ENCODE results near the gene PWWP2B.
"Not testable (repeated sequence)": the region's sequence is repeated elsewhere in the genome, so short reads cannot be mapped to it uniquely, and the experiment has no call there.

Gene PWWP2B

GRCh38 chr10:132374612-132375011 is 22.4 kb upstream of the PWWP2B start:
- H3K27me3 ChIP-seq (ENCODE audit: control insufficient read depth in 1 of 2, insufficient read depth in 2 of 2, low read length in 2 of 2): no peaks in the 10 kb centered on the region
- H3K36me3 ChIP-seq (ENCODE audit: insufficient read depth, low read length): no peaks in the 10 kb centered on the region
- H3K27ac ChIP-seq (ENCODE audit: low read depth, low read length): no peak overlapping the region
- H3K9ac ChIP-seq (ENCODE audit: low read length): no peak overlapping the region
- no peaks in the 10 kb centered on the region for H3K9me3 ChIP-seq (ENCODE audit: low read length)
- H3K4me1 ChIP-seq (ENCODE audit: insufficient read depth, low read length): no peaks in the 10 kb centered on the region
- no peak overlapping the region for H3K4me3 ChIP-seq (ENCODE audit: low read depth in 1 of 2, low read length in 2 of 2)

GRCh38 chr10:132375116-132375794 is 21.7 kb upstream of the PWWP2B start:
- Histone ChIP-seq H3K27ac (ENCODE audit: low read depth, low read length) (no peak overlapping the region), H3K9me3 (ENCODE audit: low read length) (no peaks in the 10 kb centered on the region), H3K36me3 (ENCODE audit: insufficient read depth, low read length) (no peaks in the 10 kb centered on the region), H3K9ac (ENCODE audit: low read length) (no peak overlapping the region), H3K4me1 (ENCODE audit: insufficient read depth, low read length) (no peaks in the 10 kb centered on the region), H3K4me3 (ENCODE audit: low read depth in 1 of 2, low read length in 2 of 2) (no peak overlapping the region), H3K27me3 (ENCODE audit: control insufficient read depth in 1 of 2, insufficient read depth in 2 of 2, low read length in 2 of 2) (no peaks in the 10 kb centered on the region)

GRCh38 chr10:132375795-132376297 is 21.2 kb upstream of the PWWP2B start:
- H3K4me1 ChIP-seq (ENCODE audit: insufficient read depth, low read length): no peaks in the 10 kb centered on the region
- no peaks in the 10 kb centered on the region for H3K9me3 ChIP-seq (ENCODE audit: low read length)
- no peak overlapping the region for H3K27ac ChIP-seq (ENCODE audit: low read depth, low read length)
- H3K36me3 ChIP-seq (ENCODE audit: insufficient read depth, low read length): no peaks in the 10 kb centered on the region
- H3K4me3 ChIP-seq (ENCODE audit: low read depth in 1 of 2, low read length in 2 of 2): no peak overlapping the region
- no peaks in the 10 kb centered on the region for H3K27me3 ChIP-seq (ENCODE audit: control insufficient read depth in 1 of 2, insufficient read depth in 2 of 2, low read length in 2 of 2)
- no peak overlapping the region for H3K9ac ChIP-seq (ENCODE audit: low read length)

GRCh38 chr10:132376394-132376851 is 20.6 kb upstream of the PWWP2B start:
- Histone ChIP-seq H3K36me3 (ENCODE audit: insufficient read depth, low read length) (no peaks in the 10 kb centered on the region), H3K4me1 (ENCODE audit: insufficient read depth, low read length) (no peaks in the 10 kb centered on the region), H3K9ac (ENCODE audit: low read length) (no peak overlapping the region), H3K27me3 (ENCODE audit: control insufficient read depth in 1 of 2, insufficient read depth in 2 of 2, low read length in 2 of 2) (no peaks in the 10 kb centered on the region), H3K9me3 (ENCODE audit: low read length) (no peaks in the 10 kb centered on the region), H3K4me3 (ENCODE audit: low read depth in 1 of 2, low read length in 2 of 2) (no peak overlapping the region), H3K27ac (ENCODE audit: low read depth, low read length) (no peak overlapping the region)

GRCh38 chr10:132377326-132377725 is 19.7 kb upstream of the PWWP2B start:
- H3K9ac ChIP-seq (ENCODE audit: low read length): no peak overlapping the region
- H3K27ac ChIP-seq (ENCODE audit: low read depth, low read length): no peak overlapping the region
- H3K4me1 ChIP-seq (ENCODE audit: insufficient read depth, low read length): no peaks in the 10 kb centered on the region
- no peaks in the 10 kb centered on the region for H3K36me3 ChIP-seq (ENCODE audit: insufficient read depth, low read length)
- no peaks in the 10 kb centered on the region for H3K9me3 ChIP-seq (ENCODE audit: low read length)
- no peaks in the 10 kb centered on the region for H3K27me3 ChIP-seq (ENCODE audit: control insufficient read depth in 1 of 2, insufficient read depth in 2 of 2, low read length in 2 of 2)
- no peak overlapping the region for H3K4me3 ChIP-seq (ENCODE audit: low read depth in 1 of 2, low read length in 2 of 2)

GRCh38 chr10:132379026-132379425 is 18.0 kb upstream of the PWWP2B start:
- H3K4me3 ChIP-seq (ENCODE audit: low read depth in 1 of 2, low read length in 2 of 2); H3K9ac ChIP-seq (ENCODE audit: low read length); H3K36me3 ChIP-seq (ENCODE audit: insufficient read depth, low read length); H3K9me3 ChIP-seq (ENCODE audit: low read length); H3K4me1 ChIP-seq (ENCODE audit: insufficient read depth, low read length); H3K27me3 ChIP-seq (ENCODE audit: control insufficient read depth in 1 of 2, insufficient read depth in 2 of 2, low read length in 2 of 2); H3K27ac ChIP-seq (ENCODE audit: low read depth, low read length): not testable (repeated sequence)

- not testable (repeated sequence) for H3K27me3 ChIP-seq (ENCODE audit: control insufficient read depth in 1 of 2, insufficient read depth in 2 of 2, low read length in 2 of 2); H3K9ac ChIP-seq (ENCODE audit: low read length); H3K4me1 ChIP-seq (ENCODE audit: insufficient read depth, low read length); H3K36me3 ChIP-seq (ENCODE audit: insufficient read depth, low read length); H3K27ac ChIP-seq (ENCODE audit: low read depth, low read length); H3K4me3 ChIP-seq (ENCODE audit: low read depth in 1 of 2, low read length in 2 of 2); H3K9me3 ChIP-seq (ENCODE audit: low read length)
Measured at GRCh38 chr10:132380986-132381385, 16.0 kb upstream of the PWWP2B start.

GRCh38 chr10:132381741-132382140 is 15.3 kb upstream of the PWWP2B start:
- no peaks in the 10 kb centered on the region for H3K4me1 ChIP-seq (ENCODE audit: insufficient read depth, low read length)
- no peaks in the 10 kb centered on the region for H3K27me3 ChIP-seq (ENCODE audit: control insufficient read depth in 1 of 2, insufficient read depth in 2 of 2, low read length in 2 of 2)
- H3K9me3 ChIP-seq (ENCODE audit: low read length): no peaks in the 10 kb centered on the region
- H3K4me3 ChIP-seq (ENCODE audit: low read depth in 1 of 2, low read length in 2 of 2): no peak overlapping the region
- no peaks in the 10 kb centered on the region for H3K36me3 ChIP-seq (ENCODE audit: insufficient read depth, low read length)
- H3K9ac ChIP-seq (ENCODE audit: low read length): no peak overlapping the region
- no peak overlapping the region for H3K27ac ChIP-seq (ENCODE audit: low read depth, low read length)

- Histone ChIP-seq H3K9me3 (ENCODE audit: low read length) (no peaks in the 10 kb centered on the region), H3K36me3 (ENCODE audit: insufficient read depth, low read length) (no peaks in the 10 kb centered on the region), H3K4me1 (ENCODE audit: insufficient read depth, low read length) (no peaks in the 10 kb centered on the region), H3K4me3 (ENCODE audit: low read depth in 1 of 2, low read length in 2 of 2) (no peak overlapping the region), H3K9ac (ENCODE audit: low read length) (no peak overlapping the region), H3K27me3 (ENCODE audit: control insufficient read depth in 1 of 2, insufficient read depth in 2 of 2, low read length in 2 of 2) (no peaks in the 10 kb centered on the region), H3K27ac (ENCODE audit: low read depth, low read length) (no peak overlapping the region)
Measured at GRCh38 chr10:132382231-132382922, 14.6 kb upstream of the PWWP2B start.

GRCh38 chr10:132383101-132383500 is 13.9 kb upstream of the PWWP2B start:
- H3K9ac ChIP-seq (ENCODE audit: low read length): no peak overlapping the region
- no peak overlapping the region for H3K27ac ChIP-seq (ENCODE audit: low read depth, low read length)
- no peaks in the 10 kb centered on the region for H3K36me3 ChIP-seq (ENCODE audit: insufficient read depth, low read length)
- H3K9me3 ChIP-seq (ENCODE audit: low read length): no peaks in the 10 kb centered on the region
- H3K4me1 ChIP-seq (ENCODE audit: insufficient read depth, low read length): peaks cover 4% of the 10 kb centered on the region
- no peak overlapping the region for H3K4me3 ChIP-seq (ENCODE audit: low read depth in 1 of 2, low read length in 2 of 2)
- no peaks in the 10 kb centered on the region for H3K27me3 ChIP-seq (ENCODE audit: control insufficient read depth in 1 of 2, insufficient read depth in 2 of 2, low read length in 2 of 2)

GRCh38 chr10:132383751-132384196 is 13.2 kb upstream of the PWWP2B start:
- Histone ChIP-seq H3K36me3 (ENCODE audit: insufficient read depth, low read length) (no peaks in the 10 kb centered on the region), H3K4me3 (ENCODE audit: low read depth in 1 of 2, low read length in 2 of 2) (no peak overlapping the region), H3K9me3 (ENCODE audit: low read length) (no peaks in the 10 kb centered on the region), H3K9ac (ENCODE audit: low read length) (no peak overlapping the region), H3K27me3 (ENCODE audit: control insufficient read depth in 1 of 2, insufficient read depth in 2 of 2, low read length in 2 of 2) (no peaks in the 10 kb centered on the region), H3K4me1 (ENCODE audit: insufficient read depth, low read length) (peaks cover 4% of the 10 kb centered on the region), H3K27ac (ENCODE audit: low read depth, low read length) (no peak overlapping the region)
